Heart left ventricle (tissue), 16 donors: Measurements from ENCODE around the gene NRDC. TPM values are rescaled to one million over a fixed set of nuclear protein-coding genes. Genes with fewer than 3 reads are reported as not detected.

Experiments
- ATAC-seq, 4 donors: fragments of 200-7000 bp; cut with Tn5 transposase; one replicate each; pipeline ENCODE4 v1.9.1; 2020 to 2022; ENCODE audit warnings: moderate library complexity in 4 of 4, mild to moderate bottlenecking in 3 of 4, moderate number of reproducible peaks in 1 of 4
- DNase-seq, 5 donors: peaks; one replicate each; pipeline ENCODE4 v3.0.0-alpha.2; 2020
- H3K27ac ChIP-seq, 12 donors: fragments of 200-600 bp; sonication (generic) in 4 of 12; one replicate each; pipeline versions ENCODE4 v1.5.0 to v1.8.0; 2016 to 2022; ENCODE audit warnings: mild to moderate bottlenecking in 2 of 12
- H3K27me3 ChIP-seq, 9 donors: fragments of 200-600 bp; sonication (generic) in 2 of 9; one replicate each; pipeline versions ENCODE4 v1.5.1 to v1.8.0; 2016 to 2022; ENCODE audit warnings: mild to moderate bottlenecking in 3 of 9
- H3K36me3 ChIP-seq, 9 donors: fragments of 200-600 bp; sonication (generic) in 2 of 9; one replicate each; pipeline versions ENCODE4 v1.5.0 to v1.8.0; 2018 to 2022; ENCODE audit warnings: mild to moderate bottlenecking in 2 of 9
- H3K4me1 ChIP-seq, 12 donors: fragments of 200-600 bp; sonication (generic) in 4 of 12; one replicate each; pipeline versions ENCODE4 v1.5.0 to v1.8.0; 2016 to 2022; ENCODE audit warnings: mild to moderate bottlenecking in 3 of 12
- H3K4me3 ChIP-seq, 12 donors: fragments of 200-600 bp; sonication (generic) in 4 of 12; one replicate each; pipeline versions ENCODE4 v1.5.0 to v1.8.0; 2017 to 2022; ENCODE audit warnings: mild to moderate bottlenecking in 9 of 12, moderate library complexity in 4 of 12
- H3K9me3 ChIP-seq, 12 donors: fragments of 200-600 bp; sonication (generic) in 4 of 12; one replicate each; pipeline versions ENCODE4 v1.5.0 to v1.8.0; 2016 to 2022; ENCODE audit warnings: mild to moderate bottlenecking in 1 of 12
- POLR2A ChIP-seq, 2 donors: fragments of 450-650 bp; IDR thresholded peaks; one replicate each; pipeline ENCODE4 v1.6.1; 2017; ENCODE audit warnings: antibody characterized with exemption in 2 of 2, mild to moderate bottlenecking in 2 of 2, moderate library complexity in 2 of 2
- WGBS, 4 donors: extraction: QIAGEN DNeasy Blood & Tissue Kit in 2 of 4; methylation state at CpG; one replicate each; pipeline versions ENCODE4 v1.1.5 to v1.1.7; 2013 to 2018; 5-methylcytosine and 5-hydroxymethylcytosine counted together
- intact Hi-C, 10 donors: fragments of 100-400 bp; cut with DNase I; formaldehyde crosslinking; loops; one replicate each; pipeline versions ENCODE4 v1.11.1 to v1.14.2; 2022
- polyA plus RNA-seq, 2 donors: library from polyadenylated mRNA; stranded (reverse); fragments of 200-250 nt; gene quantifications; one replicate each; pipeline ENCODE4 v1.2.3, GENCODE V29; 2013
- total RNA-seq, 9 donors: library from RNA; depleted of rRNA in 2 of 9; stranded (reverse); fragments of >200 nt in 2 of 9; fragmentation: NEBNext Ultra II Directional in 3 of 9; extraction: Animal tissue kit (Norgen Biotek cat#: 25700) in 3 of 9; gene quantifications; one replicate each; pipeline versions ENCODE4 v1.1.0 to v1.2.4, GENCODE V29; 2016 to 2023
- TF ChIP-seq, protein P1 (sequence below), 12 donors: fragments of 200-600 bp; sonication (generic) in 4 of 12; IDR thresholded peaks; one replicate each; pipeline versions ENCODE4 v1.5.0 to v1.8.0; 2018 to 2022; ENCODE audit warnings: antibody characterized with exemption in 12 of 12, mild to moderate bottlenecking in 5 of 12
- donor health status: ischemic (EF 13 %, LVEDD 7.1; RV severe dilation, severe dysfunction).
- donor health status: healthy with polysubstance abuse.
- donor health status: DM: no; HTN: yes; CAD: no.
- donor health status: DM: no; HTN: no; CAD: no.
- donor health status: ischemic (EF 25% LVEDD 6.9; RV normal size, moderate dysfunction).
- donor health status: ischemic (EF 25% LVEDD 5.7; RV mildly dilated, moderate dysfunction).
- donor health status: healthy.
- donor health status: DM: yes; HTN: yes; CAD: no.
- donor health status: ischemic (EF 35%, LVEDD 5.7; RV mildly dilated, moderate dysfunction).
- donor health status: nonischemic (EF 11% LVEDD 7.7; RV severe dilation, severe dysfunction).
- donor health status: DM: yes; HTN: yes; CAD: no.
- donor health status: PGD.
- donor health status: ischemic (EF 29% LVEDD 5.4; RV normal size, mild dysfunction).
- donor health status: nonischemic (EF 23%, LVEDD 6.1; RV moderate dilation, normal function).

NRDC gene
- total and polyA plus RNA-seq, 11 donors: 89.4 to 152 (median 124) TPM

- H3K4me3 ChIP-seq: no peak overlapping the region
- no peak overlapping the region for H3K27ac ChIP-seq
- intact Hi-C loops: no loop called here
- ATAC-seq (no peak), DNase-seq (no peak)
- peaks cover 0 to 41% (median 7%) of the 10 kb centered on the region in 9 donors for H3K27me3 ChIP-seq
- H3K9me3 ChIP-seq: no peaks in the 10 kb centered on the region
- H3K36me3 ChIP-seq: no peaks in the 10 kb centered on the region
- 82 to 90% (median 85%) methylated on average over 10 of the region's 10 CpGs for WGBS, 4 donors
- TF ChIP-seq, protein P1, sequence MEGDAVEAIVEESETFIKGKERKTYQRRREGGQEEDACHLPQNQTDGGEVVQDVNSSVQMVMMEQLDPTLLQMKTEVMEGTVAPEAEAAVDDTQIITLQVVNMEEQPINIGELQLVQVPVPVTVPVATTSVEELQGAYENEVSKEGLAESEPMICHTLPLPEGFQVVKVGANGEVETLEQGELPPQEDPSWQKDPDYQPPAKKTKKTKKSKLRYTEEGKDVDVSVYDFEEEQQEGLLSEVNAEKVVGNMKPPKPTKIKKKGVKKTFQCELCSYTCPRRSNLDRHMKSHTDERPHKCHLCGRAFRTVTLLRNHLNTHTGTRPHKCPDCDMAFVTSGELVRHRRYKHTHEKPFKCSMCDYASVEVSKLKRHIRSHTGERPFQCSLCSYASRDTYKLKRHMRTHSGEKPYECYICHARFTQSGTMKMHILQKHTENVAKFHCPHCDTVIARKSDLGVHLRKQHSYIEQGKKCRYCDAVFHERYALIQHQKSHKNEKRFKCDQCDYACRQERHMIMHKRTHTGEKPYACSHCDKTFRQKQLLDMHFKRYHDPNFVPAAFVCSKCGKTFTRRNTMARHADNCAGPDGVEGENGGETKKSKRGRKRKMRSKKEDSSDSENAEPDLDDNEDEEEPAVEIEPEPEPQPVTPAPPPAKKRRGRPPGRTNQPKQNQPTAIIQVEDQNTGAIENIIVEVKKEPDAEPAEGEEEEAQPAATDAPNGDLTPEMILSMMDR (IDR thresholded peaks at IDR 0.05): no peak
- no peak for TF ChIP-seq POLR2A (IDR thresholded peaks at IDR 0.05)
- no peaks in the 10 kb centered on the region for H3K4me1 ChIP-seq
These were observed 41.2 kb upstream of the NRDC start for GRCh38 chr1:51919684-51920083.

GRCh38 chr1:51916587-51917405, 38.3 kb upstream of the NRDC start:
- no peaks in the 10 kb centered on the region for H3K9me3 ChIP-seq
- no peak for TF ChIP-seq POLR2A (IDR thresholded peaks at IDR 0.05)
- TF ChIP-seq, protein P1 (IDR thresholded peaks at IDR 0.05): no peak
- H3K4me1 ChIP-seq: no peaks in the 10 kb centered on the region
- no peaks in the 10 kb centered on the region for H3K36me3 ChIP-seq
- DNase-seq (no peak), ATAC-seq (no peak)
- no peak overlapping the region for H3K27ac ChIP-seq
- 81 to 82% (median 81%) methylated on average over 5 of the region's 5 CpGs for WGBS, 4 donors
- H3K27me3 ChIP-seq: peaks cover 0 to 34% (median 3%) of the 10 kb centered on the region in 9 donors
- H3K4me3 ChIP-seq: no peak overlapping the region
- intact Hi-C loops: no loop called here

- no peak for ATAC-seq
- H3K9me3 ChIP-seq: no peaks in the 10 kb centered on the region
- H3K27me3 ChIP-seq: peaks cover 0 to 35% (median 3%) of the 10 kb centered on the region in 9 donors
- H3K27ac ChIP-seq: no peak overlapping the region
- intact Hi-C loops: no loop called here
- no peak for DNase-seq
- no peaks in the 10 kb centered on the region for H3K4me1 ChIP-seq
- H3K4me3 ChIP-seq: no peak overlapping the region
- TF ChIP-seq, protein P1 (IDR thresholded peaks at IDR 0.05): no peak
- no peak for TF ChIP-seq POLR2A (IDR thresholded peaks at IDR 0.05)
- WGBS, 4 donors: 73 to 80% (median 79%) methylated on average over 3 of the region's 3 CpGs
- no peaks in the 10 kb centered on the region for H3K36me3 ChIP-seq
These were observed 37.4 kb upstream of the NRDC start for GRCh38 chr1:51915951-51916350.

DNA sequence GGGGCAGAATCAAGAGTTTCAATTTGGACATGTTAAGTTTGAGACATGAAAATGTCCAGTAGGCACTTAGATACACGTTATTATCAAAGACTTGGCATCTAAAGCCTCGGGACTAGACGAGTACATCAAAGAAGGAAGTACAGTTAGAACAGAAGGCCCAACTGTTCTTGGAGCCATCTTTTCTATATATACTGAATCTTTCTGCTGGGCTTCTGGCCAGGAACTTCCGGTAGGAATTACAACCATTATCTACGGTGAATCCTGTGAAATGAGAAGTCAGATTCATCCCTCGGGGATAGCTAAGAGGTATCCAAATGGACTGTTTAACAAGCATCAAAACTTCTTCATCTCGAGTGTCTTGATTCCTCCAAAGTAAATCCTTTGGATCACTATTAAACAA, 34.4 kb upstream of the NRDC start:
- 59 to 65% (median 63%) methylated on average over 7 of the region's 7 CpGs for WGBS, 4 donors
- H3K9me3 ChIP-seq: no peaks in the 10 kb centered on the region
- TF ChIP-seq, protein P1 (IDR thresholded peaks at IDR 0.05): no peak
- no peak for TF ChIP-seq POLR2A (IDR thresholded peaks at IDR 0.05)
- H3K4me1 ChIP-seq: no peaks in the 10 kb centered on the region
- H3K27me3 ChIP-seq: peaks cover 0 to 43% (median 11%) of the 10 kb centered on the region in 9 donors
- H3K27ac ChIP-seq: no peak overlapping the region
- DNase-seq (no peak), ATAC-seq (no peak)
- intact Hi-C loops: loop anchor here in 1 of 10 donors (5.0 kb wide), 1 partner anchor 79 kb away; the partner anchor contains the start of gene RAB3B
- H3K4me3 ChIP-seq: no peak overlapping the region
- no peaks in the 10 kb centered on the region for H3K36me3 ChIP-seq
